Stimulated activated CD8-positive, alpha-beta memory T cell treated with anti-CD3 and anti-CD28 coated beads, Interleukin-15, amount 100 ng/mL, for 24 hours (primary cell): ENCODE measurements around the gene SLC7A9.
"Not testable (repeated sequence)": the region's sequence is repeated elsewhere in the genome, so short reads cannot be mapped to it uniquely, and the experiment has no call there.

Experiments used
- DNase-seq: peaks from one replicate; pipeline ENCODE4 v3.0.0-alpha.2; 2020; ENCODE audit warnings: low read depth

The SLC7A9 gene

GRCh38 chr19:32885255-32885654, 15.7 kb upstream of the SLC7A9 start:
- DNase-seq: not testable (repeated sequence)

DNA sequence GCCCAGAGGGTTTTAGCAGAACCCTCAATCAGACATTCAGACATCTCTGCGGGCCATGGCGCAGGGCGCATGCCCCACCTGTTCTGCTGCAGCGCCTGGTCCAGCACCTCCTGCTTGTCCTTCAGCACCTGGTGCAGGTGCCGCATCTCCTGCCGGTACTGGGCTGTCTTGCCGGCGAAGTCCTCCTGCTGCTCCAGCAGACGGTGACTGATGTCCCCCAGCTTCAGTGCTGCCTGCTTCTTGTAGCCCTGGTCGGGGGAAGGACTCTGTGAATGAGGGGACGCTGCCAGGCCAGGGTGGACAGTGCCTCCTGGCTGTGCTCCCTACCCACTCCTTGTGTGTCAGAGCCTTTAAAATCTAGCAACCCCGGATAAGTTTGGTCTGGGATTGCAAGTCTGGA, 12.2 kb upstream of the SLC7A9 start:
- DNase-seq: no peak

DNA sequence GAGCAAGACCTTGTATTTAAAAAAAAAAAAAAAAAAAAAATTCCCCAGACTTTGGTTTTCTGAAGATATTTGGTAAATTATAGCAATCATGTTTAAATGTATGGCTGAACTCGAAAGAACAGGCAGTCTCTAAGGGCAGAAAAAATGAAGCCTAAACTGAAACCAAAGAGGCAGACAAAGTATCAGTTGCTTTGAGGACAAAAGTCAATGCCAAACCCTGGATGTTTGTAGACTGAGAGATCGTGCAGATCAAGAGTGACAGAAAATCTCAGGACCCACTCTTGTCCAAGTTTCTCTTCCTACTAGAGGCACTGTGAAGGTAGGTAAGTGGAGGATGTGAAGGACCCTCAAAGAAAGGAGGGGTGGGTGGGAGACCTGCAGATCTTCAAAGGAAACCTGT, 11.1 kb upstream of the SLC7A9 start:
- no peak for DNase-seq

- DNase-seq: no peak
These were observed 10.2 kb upstream of the SLC7A9 start for GRCh38 chr19:32879741-32880140.

GRCh38 chr19:32878988-32879387, 9.4 kb upstream of the SLC7A9 start:
- no peak for DNase-seq

GRCh38 chr19:32877977-32878745, 8.6 kb upstream of the SLC7A9 start:
- DNase-seq: no peak

GRCh38 chr19:32877323-32877912, 7.9 kb upstream of the SLC7A9 start:
- DNase-seq: no peak

GRCh38 chr19:32876919-32877285, 7.3 kb upstream of the SLC7A9 start:
- no peak for DNase-seq

GRCh38 chr19:32876236-32876918, 6.8 kb upstream of the SLC7A9 start:
- DNase-seq: no peak

DNA sequence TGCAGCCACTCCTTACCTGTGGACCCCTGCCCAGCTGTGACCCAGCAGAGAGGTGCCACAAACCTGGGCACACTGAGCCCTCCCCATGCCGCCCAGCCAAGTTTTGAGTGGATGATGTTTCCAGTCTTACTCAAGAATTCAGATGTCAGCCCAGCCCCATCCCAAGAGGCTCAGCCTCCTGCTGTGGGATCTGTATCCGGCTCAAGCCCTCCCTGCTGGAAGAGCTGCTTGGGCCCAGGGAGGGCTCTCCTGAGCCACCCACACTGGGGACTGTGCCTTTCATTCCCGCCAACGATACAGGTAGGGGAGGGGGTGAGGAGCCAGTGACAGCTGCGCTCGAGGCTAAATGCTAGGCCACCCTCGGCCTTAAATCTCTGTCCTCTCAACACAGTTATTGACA, 5.9 kb upstream of the SLC7A9 start:
- no peak for DNase-seq

DNA sequence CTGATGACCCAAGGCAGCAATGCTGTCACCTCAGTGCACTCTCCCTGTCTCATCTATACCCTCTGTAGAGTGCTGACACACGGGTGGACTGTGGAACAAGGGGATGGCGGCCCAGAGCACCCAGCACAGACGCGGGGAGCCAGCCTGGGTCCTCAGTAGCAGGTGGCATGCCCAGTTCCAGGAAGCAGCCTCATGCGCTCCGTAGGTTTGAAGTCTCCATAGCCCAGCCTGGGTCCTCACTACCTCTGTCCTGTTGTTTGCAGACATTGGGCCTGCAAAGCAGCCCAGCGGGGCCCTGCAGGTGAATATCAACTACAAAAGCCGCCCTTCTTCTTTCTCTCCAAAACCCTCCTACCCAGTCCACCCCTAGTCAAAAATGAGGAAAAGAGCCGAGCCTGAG, 5.0 kb upstream of the SLC7A9 start:
- no peak for DNase-seq

DNA sequence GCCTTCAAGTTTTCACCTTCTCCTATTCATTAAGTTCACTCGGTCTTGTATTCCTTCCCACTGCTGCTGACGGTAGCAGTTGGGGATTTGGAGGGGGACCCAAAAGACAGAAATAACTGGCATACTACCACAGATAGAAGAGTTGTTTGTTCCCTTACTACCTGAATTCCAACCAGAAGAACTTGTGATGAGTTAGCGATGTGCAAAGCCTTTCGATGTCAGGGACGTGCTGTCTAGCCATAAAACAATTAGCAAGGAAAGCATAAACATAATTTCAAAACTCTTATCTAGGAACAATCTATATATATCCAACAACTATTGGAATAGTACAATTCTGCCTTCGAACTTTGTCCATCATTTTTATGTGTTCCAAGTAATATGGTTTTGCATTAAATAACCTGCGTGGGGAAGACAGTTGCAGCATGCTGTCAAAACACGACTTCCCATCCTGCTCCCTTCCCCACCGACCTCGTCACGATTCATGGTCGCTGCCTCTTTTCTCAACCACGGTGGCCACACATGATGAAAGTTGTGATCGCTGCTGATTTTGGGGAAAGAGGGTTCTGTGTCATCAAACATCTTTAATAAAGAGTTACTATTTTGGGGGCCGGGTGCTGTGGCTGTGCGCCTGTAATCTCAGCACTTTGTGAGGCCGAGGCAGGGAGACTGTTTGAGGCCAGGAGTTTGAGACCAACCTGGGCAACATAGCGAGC, 3.8 kb upstream of the SLC7A9 start:
- DNase-seq: no peak

DNA sequence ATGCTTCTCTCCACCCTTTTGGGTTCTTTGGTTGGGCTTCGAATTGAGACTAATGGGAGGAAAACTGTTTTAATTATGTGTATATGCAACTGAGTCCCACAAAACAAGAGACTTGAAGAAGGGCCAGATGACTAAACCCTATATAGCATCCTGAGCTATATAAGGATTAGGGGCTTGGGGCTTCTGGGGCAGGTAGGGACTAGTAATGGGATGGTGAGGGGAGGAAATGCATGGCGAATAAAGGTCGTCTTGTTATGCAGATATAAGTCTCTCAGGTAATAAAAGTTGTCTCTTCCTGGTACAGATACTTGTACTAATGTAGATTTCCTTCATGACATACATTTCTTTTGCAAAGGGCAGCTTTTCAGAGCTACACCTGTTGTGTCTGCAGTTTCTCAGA, 2.8 kb upstream of the SLC7A9 start:
- DNase-seq: no peak

DNA sequence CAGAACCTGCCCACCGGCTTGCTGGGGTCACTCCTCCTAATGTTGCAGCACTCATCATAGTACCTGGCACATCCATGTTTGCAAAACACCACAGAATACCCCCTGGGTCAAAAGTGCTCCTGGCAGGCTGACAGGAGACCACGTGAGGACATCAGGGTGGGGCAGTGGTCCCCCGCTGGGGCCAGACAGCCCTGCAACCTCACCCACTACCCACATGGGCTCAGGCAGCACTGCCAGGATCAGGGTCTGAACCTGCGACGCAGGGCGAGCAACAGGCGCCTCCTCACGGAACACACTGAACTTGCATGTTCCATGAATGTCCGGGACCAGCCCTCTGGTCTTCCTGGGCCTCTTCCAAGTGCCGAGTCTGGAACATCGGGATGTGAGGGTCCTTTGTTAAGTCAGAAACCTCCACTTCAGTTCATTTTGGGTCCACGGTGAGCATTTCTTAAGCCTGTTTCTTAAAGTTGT, 1.4 kb upstream of the SLC7A9 start:
- no peak for DNase-seq

DNA sequence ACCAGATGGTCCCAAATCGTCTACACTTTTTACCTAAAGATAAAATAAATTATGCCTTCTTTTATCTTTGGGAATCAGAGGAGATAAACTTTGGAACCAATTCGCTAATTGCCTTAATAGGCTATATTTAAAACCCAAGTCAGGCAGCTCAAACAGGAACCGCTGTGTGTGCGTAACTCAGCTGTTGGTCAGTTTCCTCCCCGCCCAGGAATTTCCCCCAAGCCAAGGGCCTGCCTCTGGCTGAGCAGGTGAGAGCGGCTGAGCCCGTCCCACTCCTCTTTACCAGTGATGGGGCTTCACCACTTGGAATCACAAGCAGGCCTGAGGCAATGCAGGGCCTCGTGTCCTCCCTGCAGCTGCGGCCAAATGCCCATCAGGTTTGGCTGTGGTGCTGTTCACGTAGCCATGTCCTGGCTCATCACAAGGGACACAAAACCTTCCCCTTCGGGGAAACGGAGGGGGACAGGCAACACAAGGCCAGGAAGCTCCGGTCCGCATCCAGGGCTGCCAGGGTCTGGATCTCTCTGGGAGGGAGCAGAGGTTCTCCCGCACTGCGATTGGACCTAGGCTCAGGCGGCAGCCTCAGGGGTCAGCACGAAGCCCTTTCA, 503 bp upstream of the SLC7A9 start:
- no peak for DNase-seq

GRCh38 chr19:32868206-32868950, 1.2 kb downstream of the SLC7A9 start:
- no peak for DNase-seq

GRCh38 chr19:32867436-32867835, 2.1 kb downstream of the SLC7A9 start:
- DNase-seq: not testable (repeated sequence)

DNA sequence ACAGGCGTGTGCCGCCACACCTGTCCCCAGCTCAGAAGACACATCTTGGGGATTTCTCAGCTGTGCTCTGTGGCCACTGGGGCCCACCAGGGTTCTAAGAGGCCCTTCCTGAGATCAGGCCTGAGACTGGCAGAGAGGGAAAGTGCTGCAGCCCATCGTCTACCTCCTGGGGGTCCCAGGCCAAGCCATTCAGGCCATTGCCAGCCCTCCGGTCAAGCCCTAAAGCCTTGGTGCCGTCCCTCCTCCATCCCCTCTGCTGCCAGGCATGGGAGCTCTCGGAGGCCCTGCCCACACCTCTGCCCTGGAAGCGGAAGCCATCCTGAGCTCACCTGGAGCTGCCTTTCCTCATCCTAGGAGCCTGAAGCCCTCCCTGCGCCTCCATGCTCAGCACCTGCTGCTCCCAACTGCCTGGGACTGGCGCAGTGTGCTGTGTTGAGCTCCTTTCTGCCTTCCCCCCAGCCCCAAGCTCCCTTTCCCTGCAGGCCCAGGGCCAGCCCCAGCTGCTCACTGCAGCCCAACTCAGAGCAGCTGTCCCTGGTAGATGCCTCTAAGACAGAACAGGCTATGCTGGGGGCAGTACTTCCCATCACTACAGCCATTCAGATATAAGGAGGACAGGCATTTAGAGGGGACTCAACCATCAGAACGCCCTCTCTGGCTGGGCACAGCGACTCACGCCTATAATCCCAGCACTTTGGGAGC, 2.9 kb downstream of the SLC7A9 start:
- no peak for DNase-seq

- DNase-seq: no peak
These were observed 3.5 kb downstream of the SLC7A9 start for GRCh38 chr19:32866061-32866460.

DNA sequence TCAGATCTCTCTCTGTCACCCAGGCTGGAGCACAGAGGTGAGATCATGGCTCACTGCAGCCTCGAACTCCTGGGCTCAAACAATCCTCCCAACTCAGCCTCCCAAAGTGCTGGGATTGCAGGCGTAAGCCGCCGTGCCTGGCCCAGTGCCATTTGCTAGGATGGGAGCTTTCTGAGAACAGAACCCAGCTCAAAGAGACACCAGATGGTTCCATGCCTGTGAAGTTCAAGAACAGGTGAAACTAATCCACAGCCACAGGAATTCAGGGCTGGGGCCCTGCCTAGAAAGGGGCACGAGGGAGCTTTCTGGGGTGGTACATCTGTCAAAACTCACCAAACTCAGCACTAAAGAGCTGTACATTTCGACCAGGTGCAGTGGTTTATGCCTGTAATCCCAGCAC, 4.2 kb downstream of the SLC7A9 start:
- no peak for DNase-seq
